Natural killer cell (primary cell): ENCODE results near the gene NOS1AP. TPM values are rescaled to one million over a fixed set of nuclear protein-coding genes. Genes with fewer than 3 reads are reported as not detected.
"Not testable (repeated sequence)": the region's sequence is repeated elsewhere in the genome, so short reads cannot be mapped to it uniquely, and the experiment has no call there.

Experiments
- ATAC-seq, 3 donors: fragments of 150-1000 bp in 2 of 3; fragments of 200-7000 bp in 1 of 3; cut with Tn5 transposase; 1 replicate in 1 of 3; 2 replicates in 2 of 3; pipeline ENCODE4 v1.10.0; 2021; ENCODE audit warnings: mild to moderate bottlenecking in 2 of 3, moderate library complexity in 2 of 3
- DNase-seq, 2 donors: peaks; one replicate each; pipeline versions ENCODE4 v3.0.0 to v3.0.0-alpha.2; 2013 to 2021; ENCODE audit warnings: mixed read lengths in 1 of 2
- H3K27ac ChIP-seq: one replicate; pipeline ENCODE4 v1.5.1; 2013; ENCODE audit warnings: mild to moderate bottlenecking, low read length
- H3K27me3 ChIP-seq: one replicate; pipeline ENCODE4 v1.6.1; 2013; ENCODE audit warnings: low read length; ENCODE audit not compliant: control insufficient read depth, insufficient read depth
- H3K36me3 ChIP-seq: one replicate; pipeline ENCODE4 v1.6.1; 2013; ENCODE audit warnings: low read length; ENCODE audit not compliant: control insufficient read depth, insufficient read depth
- H3K4me1 ChIP-seq: one replicate; pipeline ENCODE4 v1.6.1; 2013; ENCODE audit warnings: low read length; ENCODE audit not compliant: control insufficient read depth, insufficient read depth
- H3K4me3 ChIP-seq: one replicate; pipeline ENCODE4 v1.5.1; 2013; ENCODE audit warnings: low read length
- H3K9me3 ChIP-seq: one replicate; pipeline ENCODE4 v1.6.1; 2013; ENCODE audit warnings: low read length; ENCODE audit not compliant: control insufficient read depth, insufficient read depth
- H3K27ac Mint-ChIP-seq, 2 donors: one replicate each; pipeline ENCODE4 v1.8.0; 2022; ENCODE audit warnings: mild to moderate bottlenecking in 2 of 2, mixed read lengths in 2 of 2, moderate library complexity in 1 of 2
- H3K27me3 Mint-ChIP-seq, 2 donors: one replicate each; pipeline ENCODE4 v1.8.0; 2022; ENCODE audit warnings: low read depth in 2 of 2, mixed read lengths in 2 of 2
- H3K36me3 Mint-ChIP-seq: one replicate; pipeline ENCODE4 v1.8.0; 2022; ENCODE audit warnings: mixed read lengths
- H3K4me1 Mint-ChIP-seq, 2 donors: one replicate each; pipeline ENCODE4 v1.8.0; 2022; ENCODE audit warnings: mixed read lengths in 2 of 2
- H3K4me3 Mint-ChIP-seq: one replicate; pipeline ENCODE4 v1.8.0; 2022; ENCODE audit warnings: mild to moderate bottlenecking, moderate library complexity, mixed read lengths
- H3K9me3 Mint-ChIP-seq, 2 donors: one replicate each; pipeline ENCODE4 v1.8.0; 2022; ENCODE audit warnings: mixed read lengths in 2 of 2
- WGBS: methylation state at CpG from one replicate; pipeline ENCODE4 v1.1.7; 2013; ENCODE audit warnings: missing lambda C conversion rate; ENCODE audit not compliant: insufficient coverage; 5-methylcytosine and 5-hydroxymethylcytosine counted together
- intact Hi-C: fragments of 100-400 bp; cut with micrococcal nuclease; formaldehyde crosslinking; loops from one replicate; pipeline ENCODE4 v1.14.2; 2022
- total RNA-seq, 4 donors: library from RNA; stranded (reverse); fragments of 120-200 nt in 1 of 4; gene quantifications; one replicate each; pipeline versions ENCODE4 v1.2.3 to v1.2.4, GENCODE V29; 2013 to 2022
- TF ChIP-seq, protein P1 (sequence below): fragments of 200-600 bp; IDR thresholded peaks from one replicate; pipeline ENCODE4 v1.8.0; 2022; ENCODE audit warnings: antibody characterized with exemption

NOS1AP gene
- total RNA-seq, 3 donors from 2014 or later (not counting 1 experiment from before 2014, with no cell fraction given) = 0.09 to 0.20 TPM; not detected in 1

DNA sequence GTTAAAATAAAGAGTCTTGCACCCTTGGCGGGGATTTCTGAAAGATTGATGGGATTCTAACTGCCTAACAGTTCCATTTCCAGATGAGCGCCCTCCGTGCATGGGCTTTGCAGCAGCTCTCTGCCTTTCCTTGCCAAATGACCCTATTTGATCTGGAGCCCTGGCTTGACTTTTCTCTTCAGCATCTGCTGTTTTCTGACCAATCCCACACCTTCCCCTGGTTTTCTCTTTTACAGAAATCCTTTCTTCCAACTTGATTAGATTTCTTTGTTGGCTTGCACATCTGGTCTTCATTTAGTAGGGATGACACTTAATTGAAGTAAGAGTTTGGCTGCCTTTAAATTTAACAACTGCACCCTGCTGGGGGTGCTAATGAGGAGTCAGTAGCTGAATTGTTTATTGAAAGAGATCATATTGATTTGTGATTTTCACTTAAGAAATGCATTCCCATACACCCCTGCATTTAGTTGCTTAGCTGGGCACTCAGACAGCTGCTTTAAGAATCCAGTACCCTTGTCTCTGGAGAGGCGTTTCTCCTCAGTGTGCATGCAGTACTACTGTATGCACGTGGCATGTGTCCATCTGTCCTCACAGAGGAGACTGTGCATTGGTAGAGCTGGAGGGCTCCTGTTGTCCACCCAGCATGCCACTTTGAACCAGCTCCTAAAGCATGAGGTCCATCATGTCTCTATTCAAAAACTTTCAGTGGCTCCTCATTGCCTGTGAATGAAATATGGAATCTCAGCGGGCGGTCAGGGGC lies 99.7 kb downstream of the NOS1AP start:
- Mint-ChIP-seq H3K4me1 (no peaks in the 10 kb centered on the region), H3K36me3 (no peaks in the 10 kb centered on the region), H3K4me3 (no peak overlapping the region), H3K9me3 (no peaks in the 10 kb centered on the region), H3K27ac (no peak overlapping the region), H3K27me3 (peaks cover 16 to 30% of the 10 kb centered on the region in 2 donors)
- TF ChIP-seq, protein P1, sequence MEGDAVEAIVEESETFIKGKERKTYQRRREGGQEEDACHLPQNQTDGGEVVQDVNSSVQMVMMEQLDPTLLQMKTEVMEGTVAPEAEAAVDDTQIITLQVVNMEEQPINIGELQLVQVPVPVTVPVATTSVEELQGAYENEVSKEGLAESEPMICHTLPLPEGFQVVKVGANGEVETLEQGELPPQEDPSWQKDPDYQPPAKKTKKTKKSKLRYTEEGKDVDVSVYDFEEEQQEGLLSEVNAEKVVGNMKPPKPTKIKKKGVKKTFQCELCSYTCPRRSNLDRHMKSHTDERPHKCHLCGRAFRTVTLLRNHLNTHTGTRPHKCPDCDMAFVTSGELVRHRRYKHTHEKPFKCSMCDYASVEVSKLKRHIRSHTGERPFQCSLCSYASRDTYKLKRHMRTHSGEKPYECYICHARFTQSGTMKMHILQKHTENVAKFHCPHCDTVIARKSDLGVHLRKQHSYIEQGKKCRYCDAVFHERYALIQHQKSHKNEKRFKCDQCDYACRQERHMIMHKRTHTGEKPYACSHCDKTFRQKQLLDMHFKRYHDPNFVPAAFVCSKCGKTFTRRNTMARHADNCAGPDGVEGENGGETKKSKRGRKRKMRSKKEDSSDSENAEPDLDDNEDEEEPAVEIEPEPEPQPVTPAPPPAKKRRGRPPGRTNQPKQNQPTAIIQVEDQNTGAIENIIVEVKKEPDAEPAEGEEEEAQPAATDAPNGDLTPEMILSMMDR = no peak
- no peak for ATAC-seq
- Histone ChIP-seq H3K4me3 (no peak overlapping the region), H3K27me3 (peaks cover 3% of the 10 kb centered on the region), H3K4me1 (no peaks in the 10 kb centered on the region), H3K9me3 (no peaks in the 10 kb centered on the region), H3K36me3 (no peaks in the 10 kb centered on the region), H3K27ac (no peak overlapping the region)
- WGBS = 90% methylated on average over 7 of the region's 7 CpGs
- intact Hi-C loops = no loop called here
- DNase-seq = no peak

DNA sequence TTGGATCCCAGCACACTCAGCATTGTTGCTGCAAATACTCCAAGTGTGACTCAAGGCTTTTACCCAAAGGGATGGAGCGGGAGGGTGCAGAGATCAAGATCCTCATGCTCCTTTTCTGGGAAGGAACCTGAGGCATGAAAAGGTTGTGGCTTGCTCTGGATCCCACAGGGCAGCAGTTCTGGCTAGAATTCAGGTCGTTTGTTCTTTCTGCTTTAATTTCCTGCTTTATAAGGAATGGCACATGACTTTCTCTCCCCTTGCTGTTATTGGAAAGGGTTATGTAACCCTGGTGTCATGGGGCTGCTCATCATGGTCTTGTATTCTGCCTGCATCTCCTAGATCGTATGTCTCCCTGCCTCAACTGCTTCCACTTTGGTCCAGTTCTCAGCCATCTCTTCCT lies 101.6 kb downstream of the NOS1AP start:
- Histone ChIP-seq H3K27ac (no peak overlapping the region), H3K36me3 (no peaks in the 10 kb centered on the region), H3K9me3 (no peaks in the 10 kb centered on the region), H3K4me1 (no peaks in the 10 kb centered on the region), H3K4me3 (no peak overlapping the region), H3K27me3 (no peaks in the 10 kb centered on the region)
- Mint-ChIP-seq H3K36me3 (no peaks in the 10 kb centered on the region), H3K4me1 (no peaks in the 10 kb centered on the region), H3K9me3 (no peaks in the 10 kb centered on the region), H3K27me3 (peaks cover 12 to 22% of the 10 kb centered on the region in 2 donors), H3K4me3 (no peak overlapping the region), H3K27ac (no peak overlapping the region)
- TF ChIP-seq, protein P1 = no peak
- WGBS = 70% methylated on average over 3 of the region's 3 CpGs
- intact Hi-C loops = no loop called here
- no peak for DNase-seq
- no peak for ATAC-seq

DNA sequence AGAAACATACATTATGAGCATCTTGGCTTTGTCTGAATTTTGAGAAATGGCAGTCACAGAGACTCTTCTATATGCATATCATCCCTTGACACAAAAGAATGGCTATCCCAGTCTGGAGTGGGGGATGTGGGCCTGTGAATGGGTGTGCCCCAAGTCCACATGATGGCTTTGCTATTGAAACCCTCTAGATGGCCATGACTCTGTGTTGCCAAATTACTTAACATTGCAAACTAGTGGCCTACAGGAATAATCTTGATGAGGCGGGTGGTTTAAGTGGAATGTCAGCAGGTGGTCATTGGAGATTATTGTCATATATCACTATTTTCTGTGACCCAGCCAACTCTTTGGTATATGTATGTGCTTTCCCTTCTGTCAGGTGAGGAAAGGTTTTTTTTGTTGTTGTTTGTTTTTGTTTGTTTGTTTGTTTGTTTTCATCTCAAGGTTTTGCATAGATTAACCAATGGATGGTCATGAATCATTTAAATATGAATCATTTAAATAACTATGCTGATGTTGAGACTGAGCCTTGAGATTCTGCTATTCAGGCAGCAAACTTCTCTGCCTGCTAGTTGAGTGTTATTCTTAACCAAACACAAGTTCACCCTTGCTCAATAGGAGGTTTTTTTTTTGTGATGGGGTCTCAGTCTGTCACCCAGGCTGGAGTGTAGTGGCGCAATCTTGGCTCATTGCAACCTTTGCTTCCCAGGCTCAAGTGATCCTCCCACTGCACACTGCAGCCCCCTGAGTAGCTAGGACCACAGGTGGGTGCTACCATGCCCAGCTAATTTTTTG lies 103.0 kb downstream of the NOS1AP start:
- H3K4me1 Mint-ChIP-seq = no peaks in the 10 kb centered on the region

DNA sequence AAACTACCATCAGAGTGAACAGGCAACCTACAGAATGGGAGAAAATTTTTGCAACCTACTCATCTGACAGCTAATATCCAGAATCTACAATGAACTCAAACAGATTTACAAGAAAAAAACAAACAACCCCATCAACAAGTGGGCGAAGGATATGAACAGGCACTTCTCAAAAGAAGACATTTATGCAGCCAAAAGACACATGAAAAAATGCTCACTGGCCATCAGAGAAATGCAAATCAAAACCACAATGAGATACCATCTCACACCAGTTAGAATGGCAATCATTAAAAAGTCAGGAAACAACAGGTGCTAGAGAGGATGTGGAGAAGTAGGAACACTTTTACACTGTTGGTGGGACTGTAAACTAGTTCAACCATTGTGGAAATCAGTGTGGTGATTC lies 104.1 kb downstream of the NOS1AP start:
- H3K4me1 ChIP-seq, H3K27me3 ChIP-seq, DNase-seq, H3K4me3 ChIP-seq, H3K9me3 ChIP-seq, H3K27ac ChIP-seq, H3K4me1 Mint-ChIP-seq, H3K9me3 Mint-ChIP-seq, H3K4me3 Mint-ChIP-seq, H3K27ac Mint-ChIP-seq, H3K27me3 Mint-ChIP-seq, ATAC-seq, H3K36me3 Mint-ChIP-seq, intact Hi-C loops, H3K36me3 ChIP-seq: not testable (repeated sequence)
- 80% methylated on average over 1 of the region's 1 CpG for WGBS

More for the DNA sequence above, 103.0 kb downstream of the NOS1AP start:
- WGBS = 100% methylated on average over 1 of the region's 2 CpGs
- H3K27ac Mint-ChIP-seq = no peak overlapping the region
- no peak for DNase-seq
- Histone ChIP-seq H3K4me1 (no peaks in the 10 kb centered on the region), H3K27ac (no peak overlapping the region), H3K9me3 (no peaks in the 10 kb centered on the region), H3K36me3 (no peaks in the 10 kb centered on the region), H3K27me3 (no peaks in the 10 kb centered on the region), H3K4me3 (no peak overlapping the region)
- intact Hi-C loops = no loop called here
- ATAC-seq = no peak
- H3K36me3 Mint-ChIP-seq = no peaks in the 10 kb centered on the region
- no peak overlapping the region for H3K4me3 Mint-ChIP-seq
- peaks cover 6 to 8% of the 10 kb centered on the region in 2 donors for H3K27me3 Mint-ChIP-seq
- H3K9me3 Mint-ChIP-seq = no peaks in the 10 kb centered on the region
- TF ChIP-seq, protein P1 = no peak

DNA sequence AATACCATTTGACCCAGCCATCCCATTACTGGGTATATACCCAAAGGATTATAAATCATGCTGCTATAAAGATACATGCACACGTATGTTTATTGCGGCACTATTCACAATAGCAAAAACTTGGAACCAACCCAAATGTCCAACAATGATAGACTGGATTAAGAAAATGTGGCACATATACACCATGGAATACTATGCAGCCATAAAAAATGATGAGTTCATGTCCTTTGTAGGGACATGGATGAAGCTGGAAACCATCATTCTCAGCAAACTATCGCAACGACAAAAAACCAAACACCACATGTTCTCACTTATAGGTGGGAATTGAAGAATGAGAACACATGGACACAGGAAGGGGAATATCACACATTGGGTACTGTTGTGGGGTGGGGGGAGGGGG lies 104.5 kb downstream of the NOS1AP start:
- ATAC-seq, DNase-seq, H3K9me3 ChIP-seq, H3K27ac ChIP-seq, H3K4me1 Mint-ChIP-seq, H3K27ac Mint-ChIP-seq, intact Hi-C loops, H3K4me1 ChIP-seq, H3K4me3 Mint-ChIP-seq, H3K27me3 Mint-ChIP-seq, H3K36me3 ChIP-seq, H3K36me3 Mint-ChIP-seq, H3K9me3 Mint-ChIP-seq, H3K27me3 ChIP-seq, H3K4me3 ChIP-seq: not testable (repeated sequence)
- no CpG with 5 or more reads among the region's 4 CpGs for WGBS
